Naive thymus-derived CD4-positive, alpha-beta T cell (primary cell): ENCODE data around the gene CDK6. TPM values are rescaled to one million over a fixed set of nuclear protein-coding genes. Genes with fewer than 3 reads are reported as not detected.

ENCODE experiments used
- ATAC-seq: fragments of 150-1000 bp; cut with Tn5 transposase; 2 replicates; pipeline ENCODE4 v1.10.0; 2021; ENCODE audit warnings: mild to moderate bottlenecking, moderate library complexity
- CTCF ChIA-PET: fragments of 350-600 bp; sonication (Branson Sonifier 250); formaldehyde crosslinking; loops from one replicate; lab custom pipeline; 2021; ENCODE audit warnings: antibody characterized with exemption; lab: Charles Lee
- POLR2A ChIA-PET: fragments of 350-600 bp; sonication (Branson Sonifier 250); formaldehyde crosslinking; loops from one replicate; lab custom pipeline; 2021; ENCODE audit warnings: antibody characterized with exemption, inconsistent platforms; lab: Charles Lee
- DNase-seq, 9 donors: peaks; one replicate each; pipeline versions ENCODE4 v3.0.0 to v3.0.0-alpha.2; 2020 to 2022; ENCODE audit warnings: mixed read lengths in 1 of 9
- H3K27ac ChIP-seq: one replicate; pipeline ENCODE4 v1.7.0; 2013; ENCODE audit warnings: mild to moderate bottlenecking, low read depth, low read length, moderate library complexity
- H3K27me3 ChIP-seq, 2 donors: one replicate each; pipeline ENCODE4 v1.7.0; 2013; ENCODE audit warnings: low read length in 2 of 2, mild to moderate bottlenecking in 2 of 2, moderate library complexity in 2 of 2; ENCODE audit not compliant: control insufficient read depth in 2 of 2, insufficient read depth in 2 of 2
- H3K36me3 ChIP-seq, 3 experiments: 1 replicate in 2 of 3; 2 replicates in 1 of 3; pipeline ENCODE4 v1.7.0; 2013; ENCODE audit warnings: low read length in 3 of 3, mild to moderate bottlenecking in 3 of 3, moderate library complexity in 1 of 3; ENCODE audit not compliant: insufficient read depth in 3 of 3, control insufficient read depth in 2 of 3
- H3K4me1 ChIP-seq, 2 donors: one replicate each; pipeline ENCODE4 v1.7.0; 2013; ENCODE audit warnings: low read length in 2 of 2, mild to moderate bottlenecking in 2 of 2, moderate library complexity in 1 of 2; ENCODE audit not compliant: control insufficient read depth in 2 of 2, insufficient read depth in 2 of 2
- H3K4me3 ChIP-seq: 2 replicates; pipeline ENCODE4 v1.7.0; 2013; ENCODE audit warnings: mild to moderate bottlenecking, low read length
- H3K9me3 ChIP-seq, 3 experiments: 1 replicate in 2 of 3; 2 replicates in 1 of 3; pipeline ENCODE4 v1.7.0; 2013; ENCODE audit warnings: low read length in 3 of 3; ENCODE audit not compliant: control insufficient read depth in 2 of 3
- H3K27ac Mint-ChIP-seq, 9 donors: one replicate each; pipeline ENCODE4 v1.8.0; 2020 to 2022; ENCODE audit warnings: mixed read lengths in 9 of 9, mild to moderate bottlenecking in 8 of 9, moderate library complexity in 5 of 9, inconsistent platforms in 2 of 9
- H3K27me3 Mint-ChIP-seq, 5 donors: one replicate each; pipeline ENCODE4 v1.8.0; 2021 to 2022; ENCODE audit warnings: mixed read lengths in 5 of 5, mild to moderate bottlenecking in 1 of 5
- H3K36me3 Mint-ChIP-seq, 5 donors: one replicate each; pipeline ENCODE4 v1.8.0; 2020 to 2022; ENCODE audit warnings: mixed read lengths in 5 of 5, mild to moderate bottlenecking in 3 of 5, inconsistent platforms in 1 of 5
- H3K4me1 Mint-ChIP-seq, 7 donors: one replicate each; pipeline ENCODE4 v1.8.0; 2020 to 2022; ENCODE audit warnings: mixed read lengths in 7 of 7, mild to moderate bottlenecking in 3 of 7, inconsistent platforms in 1 of 7
- H3K4me3 Mint-ChIP-seq, 10 donors: one replicate each; pipeline ENCODE4 v1.8.0; 2020 to 2022; ENCODE audit warnings: mild to moderate bottlenecking in 10 of 10, mixed read lengths in 10 of 10, moderate library complexity in 6 of 10, inconsistent platforms in 2 of 10
- H3K9me3 Mint-ChIP-seq, 11 donors: one replicate each; pipeline ENCODE4 v1.8.0; 2020 to 2022; ENCODE audit warnings: mixed read lengths in 11 of 11, mild to moderate bottlenecking in 4 of 11, inconsistent platforms in 1 of 11, moderate library complexity in 1 of 11
- intact Hi-C, 2 donors: fragments of 100-400 bp; cut with micrococcal nuclease; formaldehyde crosslinking; loops; one replicate each; pipeline ENCODE4 v1.15.1; 2023
- polyA plus RNA-seq, 2 donors: library from polyadenylated mRNA; unstranded; fragments of 300-500 nt; fragmentation: Illumina TruSeq; gene quantifications; one replicate each; pipeline ENCODE4 v1.2.3, GENCODE V29; 2021
- total RNA-seq, 6 experiments: library from RNA in 5 of 6; stranded (reverse) in 5 of 6; gene quantifications; 1 replicate in 5 of 6; 2 replicates in 1 of 6; pipeline ENCODE4 v1.2.3 and lab custom pipeline; 2021 to 2026

Gene CDK6
- total and polyA plus RNA-seq, 7 experiments from 2014 or later: 15.8 to 156 (median 36.8) TPM

GRCh38 chr7:92751902-92752901, 84.2 kb downstream of the CDK6 start:
- Mint-ChIP-seq H3K27ac (peak overlapping the region in 1 of 9 donors; percentile 19), H3K9me3 (peaks cover 0 to 1% (median 0%) of the 10 kb centered on the region in 11 donors), H3K4me3 (no peak overlapping the region), H3K27me3 (no peaks in the 10 kb centered on the region), H3K4me1 (peaks cover 14 to 69% (median 28%) of the 10 kb centered on the region in 7 donors), H3K36me3 (peaks cover 10 to 50% (median 12%) of the 10 kb centered on the region in 5 donors)
- Histone ChIP-seq H3K36me3 (no peaks in the 10 kb centered on the region), H3K9me3 (no peaks in the 10 kb centered on the region), H3K4me3 (no peak overlapping the region), H3K27ac (no peak overlapping the region), H3K4me1 (no peaks in the 10 kb centered on the region), H3K27me3 (no peaks in the 10 kb centered on the region)
- CTCF ChIA-PET: no interaction called here
- no peak for DNase-seq
- intact Hi-C loops: no loop called here
- ATAC-seq: no peak
- POLR2A ChIA-PET: no interaction called here

- ChIA-PET POLR2A (no interaction called here), CTCF (no interaction called here)
- H3K27ac ChIP-seq: no peak overlapping the region
- DNase-seq: no peak
- H3K4me3 ChIP-seq: no peak overlapping the region
- no peaks in the 10 kb centered on the region for H3K27me3 ChIP-seq
- no peaks in the 10 kb centered on the region for H3K4me1 ChIP-seq
- intact Hi-C loops: no loop called here
- Mint-ChIP-seq H3K4me1 (peaks cover 14 to 68% (median 28%) of the 10 kb centered on the region in 7 donors), H3K36me3 (peaks cover 9 to 46% (median 11%) of the 10 kb centered on the region in 5 donors), H3K4me3 (no peak overlapping the region), H3K27ac (no peak overlapping the region), H3K27me3 (no peaks in the 10 kb centered on the region), H3K9me3 (no peaks in the 10 kb centered on the region)
- no peak for ATAC-seq
- no peaks in the 10 kb centered on the region for H3K9me3 ChIP-seq
- H3K36me3 ChIP-seq: no peaks in the 10 kb centered on the region
Observed at GRCh38 chr7:92750946-92751345, 85.4 kb downstream of the CDK6 start.

GRCh38 chr7:92750447-92750839, 85.9 kb downstream of the CDK6 start:
- ChIA-PET CTCF (no interaction called here), POLR2A (no interaction called here)
- Mint-ChIP-seq H3K9me3 (peaks cover 0 to 4% (median 0%) of the 10 kb centered on the region in 11 donors), H3K4me1 (peaks cover 14 to 68% (median 28%) of the 10 kb centered on the region in 7 donors), H3K4me3 (no peak overlapping the region), H3K36me3 (peaks cover 9 to 48% (median 15%) of the 10 kb centered on the region in 5 donors), H3K27me3 (no peaks in the 10 kb centered on the region), H3K27ac (peak overlapping the region in 2 of 9 donors; percentile 7 to 9)
- ATAC-seq: no peak
- intact Hi-C loops: no loop called here
- Histone ChIP-seq H3K4me1 (no peaks in the 10 kb centered on the region), H3K27ac (no peak overlapping the region), H3K4me3 (no peak overlapping the region), H3K36me3 (no peaks in the 10 kb centered on the region), H3K9me3 (no peaks in the 10 kb centered on the region), H3K27me3 (no peaks in the 10 kb centered on the region)
- no peak for DNase-seq

- Histone ChIP-seq H3K9me3 (no peaks in the 10 kb centered on the region), H3K27ac (no peak overlapping the region), H3K4me1 (no peaks in the 10 kb centered on the region), H3K36me3 (no peaks in the 10 kb centered on the region), H3K27me3 (no peaks in the 10 kb centered on the region), H3K4me3 (no peak overlapping the region)
- ChIA-PET CTCF (no interaction called here), POLR2A (no interaction called here)
- intact Hi-C loops: no loop called here
- DNase-seq (no peak), ATAC-seq (no peak)
- Mint-ChIP-seq H3K4me3 (no peak overlapping the region), H3K27me3 (no peaks in the 10 kb centered on the region), H3K9me3 (peaks cover 0 to 4% (median 0%) of the 10 kb centered on the region in 11 donors), H3K27ac (peak overlapping the region in 2 of 9 donors; percentile 9 to 36), H3K4me1 (peaks cover 13 to 63% (median 23%) of the 10 kb centered on the region in 7 donors), H3K36me3 (peaks cover 9 to 46% (median 15%) of the 10 kb centered on the region in 5 donors)
Observed at GRCh38 chr7:92749832-92750446, 86.4 kb downstream of the CDK6 start.

GRCh38 chr7:92749327-92749755, 87.0 kb downstream of the CDK6 start:
- Histone ChIP-seq H3K4me1 (no peaks in the 10 kb centered on the region), H3K27me3 (no peaks in the 10 kb centered on the region), H3K4me3 (no peak overlapping the region), H3K36me3 (no peaks in the 10 kb centered on the region), H3K27ac (no peak overlapping the region), H3K9me3 (no peaks in the 10 kb centered on the region)
- intact Hi-C loops: no loop called here
- peaks cover 9 to 42% (median 14%) of the 10 kb centered on the region in 5 donors for H3K36me3 Mint-ChIP-seq
- H3K4me3 Mint-ChIP-seq: peak overlapping the region in 1 of 10 donors; percentile 5
- ChIA-PET POLR2A (no interaction called here), CTCF (interaction anchor here (0.6 kb wide), 1 partner anchor 859 kb away, joined by 3 read pairs; no protein-coding TSS in a partner anchor)
- DNase-seq: no peak
- peaks cover 0 to 4% (median 0%) of the 10 kb centered on the region in 11 donors for H3K9me3 Mint-ChIP-seq
- peaks cover 10 to 60% (median 20%) of the 10 kb centered on the region in 7 donors for H3K4me1 Mint-ChIP-seq
- no peak for ATAC-seq
- no peaks in the 10 kb centered on the region for H3K27me3 Mint-ChIP-seq
- H3K27ac Mint-ChIP-seq: peak overlapping the region in 2 of 9 donors; percentile 9 to 36

GRCh38 chr7:92748495-92748894, 87.9 kb downstream of the CDK6 start:
- no peaks in the 10 kb centered on the region for H3K9me3 ChIP-seq
- no peaks in the 10 kb centered on the region for H3K27me3 ChIP-seq
- Mint-ChIP-seq H3K4me1 (peaks cover 5 to 60% (median 21%) of the 10 kb centered on the region in 7 donors), H3K27ac (peak overlapping the region in 2 of 9 donors; percentile 22 to 30), H3K9me3 (peaks cover 0 to 8% (median 0%) of the 10 kb centered on the region in 11 donors), H3K27me3 (no peaks in the 10 kb centered on the region), H3K4me3 (no peak overlapping the region), H3K36me3 (peaks cover 7 to 43% (median 16%) of the 10 kb centered on the region in 5 donors)
- POLR2A ChIA-PET: no interaction called here
- ATAC-seq: no peak
- H3K27ac ChIP-seq: no peak overlapping the region
- no peaks in the 10 kb centered on the region for H3K4me1 ChIP-seq
- intact Hi-C loops: no loop called here
- no peaks in the 10 kb centered on the region for H3K36me3 ChIP-seq
- CTCF ChIA-PET: no interaction called here
- H3K4me3 ChIP-seq: no peak overlapping the region
- DNase-seq: no peak
